ENCODE measurements around the gene NLRP11. TPM values are rescaled to one million over a fixed set of nuclear protein-coding genes. Genes with fewer than 3 reads are reported as not detected.

NLRP11 gene
- total RNA-seq (under 1 TPM; 0.07 to 0.11 TPM), polyA plus RNA-seq (not detected)

- ChIA-PET POLR2A (no interaction called here), CTCF (no interaction called here)
- Histone ChIP-seq H3K4me1 (ENCODE audit: insufficient read depth, low read length) (no peaks in the 10 kb centered on the region), H3K27ac (ENCODE audit: low read depth, low read length) (no peak within 1 kb of the TSS), H3K4me3 (ENCODE audit: low read length) (no peak within 1 kb of the TSS), H3K9me3 (ENCODE audit: low read length) (no peaks in the 10 kb centered on the region), H3K36me3 (ENCODE audit: insufficient read depth, low read length) (no peaks in the 10 kb centered on the region), H3K27me3 (ENCODE audit: insufficient read depth, low read length, poor library complexity, severe bottlenecking) (no peaks in the 10 kb centered on the region)
- H3K4me3 Mint-ChIP-seq: no peak within 1 kb of the TSS
- no peak for DNase-seq
- no peaks in the 10 kb centered on the region for H3K4me1 Mint-ChIP-seq
- H3K36me3 Mint-ChIP-seq: no peaks in the 10 kb centered on the region
- H3K9me3 Mint-ChIP-seq: peaks cover 0 to 13% (median 3%) of the 10 kb centered on the region in 5 donors
- H3K27ac Mint-ChIP-seq: no peak within 1 kb of the TSS
- H3K27me3 Mint-ChIP-seq: peaks cover 2 to 3% of the 10 kb centered on the region in 2 donors
These were observed at the start of gene NLRP11 for GRCh38 chr19:55831846-55832245. NLRP11 (minus strand) TSS chr19:55831999; CDS start chr19:55818174, 13,825 bp downstream.

- Mint-ChIP-seq H3K4me3 (peak overlapping the region in 1 of 7 donors; percentile 3), H3K36me3 (no peaks in the 10 kb centered on the region), H3K9me3 (peaks cover 4 to 23% (median 14%) of the 10 kb centered on the region in 5 donors), H3K27ac (no peak overlapping the region), H3K4me1 (no peaks in the 10 kb centered on the region), H3K27me3 (peaks cover 0 to 2% of the 10 kb centered on the region in 2 donors)
- Histone ChIP-seq H3K27ac (ENCODE audit: low read depth, low read length) (no peak overlapping the region), H3K4me1 (ENCODE audit: insufficient read depth, low read length) (no peaks in the 10 kb centered on the region), H3K9me3 (ENCODE audit: low read length) (no peaks in the 10 kb centered on the region), H3K36me3 (ENCODE audit: insufficient read depth, low read length) (no peaks in the 10 kb centered on the region), H3K27me3 (ENCODE audit: insufficient read depth, low read length, poor library complexity, severe bottlenecking) (no peaks in the 10 kb centered on the region), H3K4me3 (ENCODE audit: low read length) (no peak overlapping the region)
- no peak for DNase-seq
- ChIA-PET CTCF (no interaction called here), POLR2A (no interaction called here)
These were observed 45.4 kb upstream of the NLRP11 start for GRCh38 chr19:55877211-55877610.

- ChIA-PET CTCF (no interaction called here), POLR2A (no interaction called here)
- peaks cover 0 to 7% of the 10 kb centered on the region in 2 donors for H3K27me3 Mint-ChIP-seq
- Histone ChIP-seq H3K4me3 (ENCODE audit: low read length) (no peak overlapping the region), H3K27ac (ENCODE audit: low read depth, low read length) (no peak overlapping the region), H3K27me3 (ENCODE audit: insufficient read depth, low read length, poor library complexity, severe bottlenecking) (no peaks in the 10 kb centered on the region), H3K36me3 (ENCODE audit: insufficient read depth, low read length) (no peaks in the 10 kb centered on the region), H3K9me3 (ENCODE audit: low read length) (no peaks in the 10 kb centered on the region), H3K4me1 (ENCODE audit: insufficient read depth, low read length) (no peaks in the 10 kb centered on the region)
- H3K4me3 Mint-ChIP-seq: no peak overlapping the region
- H3K27ac Mint-ChIP-seq: no peak overlapping the region
- peaks cover 8 to 24% (median 22%) of the 10 kb centered on the region in 5 donors for H3K9me3 Mint-ChIP-seq
- no peak for DNase-seq
- peaks cover 0 to 3% (median 0%) of the 10 kb centered on the region in 3 donors for H3K36me3 Mint-ChIP-seq
- no peaks in the 10 kb centered on the region for H3K4me1 Mint-ChIP-seq
These were observed 38.9 kb upstream of the NLRP11 start for GRCh38 chr19:55870736-55871135.

- H3K4me1 Mint-ChIP-seq: no peaks in the 10 kb centered on the region
These were observed 35.3 kb upstream of the NLRP11 start for GRCh38 chr19:55867101-55867500.

GRCh38 chr19:55866521-55866920 lies 34.7 kb upstream of the NLRP11 start:
- no peaks in the 10 kb centered on the region for H3K36me3 ChIP-seq (ENCODE audit: insufficient read depth, low read length)
- H3K27ac ChIP-seq (ENCODE audit: low read depth, low read length): no peak overlapping the region
- no peaks in the 10 kb centered on the region for H3K9me3 ChIP-seq (ENCODE audit: low read length)
- H3K4me3 ChIP-seq (ENCODE audit: low read length): no peak overlapping the region
- CTCF ChIA-PET: no interaction called here
- no peak overlapping the region for H3K27ac Mint-ChIP-seq
- H3K27me3 Mint-ChIP-seq: peaks cover 0 to 8% of the 10 kb centered on the region in 2 donors
- H3K4me3 Mint-ChIP-seq: no peak overlapping the region
- H3K4me1 Mint-ChIP-seq: no peaks in the 10 kb centered on the region
- H3K9me3 Mint-ChIP-seq: peaks cover 9 to 29% (median 16%) of the 10 kb centered on the region in 5 donors
- DNase-seq: no peak
- H3K4me1 ChIP-seq (ENCODE audit: insufficient read depth, low read length): no peaks in the 10 kb centered on the region
- POLR2A ChIA-PET: no interaction called here
- H3K27me3 ChIP-seq (ENCODE audit: insufficient read depth, low read length, poor library complexity, severe bottlenecking): no peaks in the 10 kb centered on the region
- H3K36me3 Mint-ChIP-seq: peaks cover 0 to 3% (median 0%) of the 10 kb centered on the region in 3 donors

More at GRCh38 chr19:55867101-55867500, 35.3 kb upstream of the NLRP11 start:
- ChIA-PET POLR2A (no interaction called here), CTCF (no interaction called here)
- DNase-seq: no peak
- H3K27ac ChIP-seq (ENCODE audit: low read depth, low read length): no peak overlapping the region
- H3K9me3 ChIP-seq (ENCODE audit: low read length): no peaks in the 10 kb centered on the region
- no peak overlapping the region for H3K4me3 ChIP-seq (ENCODE audit: low read length)
- no peak overlapping the region for H3K4me3 Mint-ChIP-seq
- peaks cover 0 to 3% (median 0%) of the 10 kb centered on the region in 3 donors for H3K36me3 Mint-ChIP-seq
- H3K27me3 Mint-ChIP-seq: peaks cover 0 to 8% of the 10 kb centered on the region in 2 donors
- peaks cover 10 to 29% (median 16%) of the 10 kb centered on the region in 5 donors for H3K9me3 Mint-ChIP-seq
- no peak overlapping the region for H3K27ac Mint-ChIP-seq
- H3K27me3 ChIP-seq (ENCODE audit: insufficient read depth, low read length, poor library complexity, severe bottlenecking): no peaks in the 10 kb centered on the region
- H3K4me1 ChIP-seq (ENCODE audit: insufficient read depth, low read length): no peaks in the 10 kb centered on the region
- no peaks in the 10 kb centered on the region for H3K36me3 ChIP-seq (ENCODE audit: insufficient read depth, low read length)

- Histone ChIP-seq H3K36me3 (ENCODE audit: insufficient read depth, low read length) (no peaks in the 10 kb centered on the region), H3K27ac (ENCODE audit: low read depth, low read length) (no peak overlapping the region), H3K4me3 (ENCODE audit: low read length) (no peak overlapping the region), H3K4me1 (ENCODE audit: insufficient read depth, low read length) (no peaks in the 10 kb centered on the region), H3K9me3 (ENCODE audit: low read length) (no peaks in the 10 kb centered on the region), H3K27me3 (ENCODE audit: insufficient read depth, low read length, poor library complexity, severe bottlenecking) (no peaks in the 10 kb centered on the region)
- no peak for DNase-seq
- ChIA-PET POLR2A (no interaction called here), CTCF (no interaction called here)
- H3K9me3 Mint-ChIP-seq: peaks cover 0 to 8% (median 3%) of the 10 kb centered on the region in 5 donors
- no peaks in the 10 kb centered on the region for H3K4me1 Mint-ChIP-seq
- H3K36me3 Mint-ChIP-seq: no peaks in the 10 kb centered on the region
- H3K4me3 Mint-ChIP-seq: no peak overlapping the region
- H3K27ac Mint-ChIP-seq: no peak overlapping the region
- H3K27me3 Mint-ChIP-seq: peaks cover 2 to 5% of the 10 kb centered on the region in 2 donors
These were observed 27.2 kb upstream of the NLRP11 start for GRCh38 chr19:55858969-55859368.

- no peaks in the 10 kb centered on the region for H3K36me3 Mint-ChIP-seq
- H3K27ac Mint-ChIP-seq: no peak overlapping the region
- no peaks in the 10 kb centered on the region for H3K27me3 ChIP-seq (ENCODE audit: insufficient read depth, low read length, poor library complexity, severe bottlenecking)
- H3K27ac ChIP-seq (ENCODE audit: low read depth, low read length): no peak overlapping the region
- H3K4me1 Mint-ChIP-seq: no peaks in the 10 kb centered on the region
- no peaks in the 10 kb centered on the region for H3K36me3 ChIP-seq (ENCODE audit: insufficient read depth, low read length)
- peaks cover 2 to 5% of the 10 kb centered on the region in 2 donors for H3K27me3 Mint-ChIP-seq
- no peak for DNase-seq
- peaks cover 0 to 7% (median 3%) of the 10 kb centered on the region in 5 donors for H3K9me3 Mint-ChIP-seq
- H3K4me3 Mint-ChIP-seq: no peak overlapping the region
- CTCF ChIA-PET: no interaction called here
- H3K4me3 ChIP-seq (ENCODE audit: low read length): no peak overlapping the region
- POLR2A ChIA-PET: no interaction called here
- no peaks in the 10 kb centered on the region for H3K9me3 ChIP-seq (ENCODE audit: low read length)
- no peaks in the 10 kb centered on the region for H3K4me1 ChIP-seq (ENCODE audit: insufficient read depth, low read length)
These were observed 26.6 kb upstream of the NLRP11 start for GRCh38 chr19:55858401-55858800.

- Histone ChIP-seq H3K9me3 (ENCODE audit: low read length) (no peaks in the 10 kb centered on the region), H3K4me1 (ENCODE audit: insufficient read depth, low read length) (no peaks in the 10 kb centered on the region), H3K4me3 (ENCODE audit: low read length) (no peak overlapping the region), H3K36me3 (ENCODE audit: insufficient read depth, low read length) (no peaks in the 10 kb centered on the region), H3K27ac (ENCODE audit: low read depth, low read length) (no peak overlapping the region), H3K27me3 (ENCODE audit: insufficient read depth, low read length, poor library complexity, severe bottlenecking) (no peaks in the 10 kb centered on the region)
- Mint-ChIP-seq H3K27ac (no peak overlapping the region), H3K4me3 (no peak overlapping the region), H3K9me3 (peaks cover 0 to 7% (median 3%) of the 10 kb centered on the region in 5 donors), H3K36me3 (no peaks in the 10 kb centered on the region), H3K4me1 (no peaks in the 10 kb centered on the region), H3K27me3 (peaks cover 2 to 5% of the 10 kb centered on the region in 2 donors)
- CTCF ChIA-PET: no interaction called here
- POLR2A ChIA-PET: no interaction called here
- no peak for DNase-seq
These were observed 26.2 kb upstream of the NLRP11 start for GRCh38 chr19:55857974-55858373.

GRCh38 chr19:55857149-55857548 lies 25.4 kb upstream of the NLRP11 start:
- H3K4me1 ChIP-seq (ENCODE audit: insufficient read depth, low read length): no peaks in the 10 kb centered on the region
- Mint-ChIP-seq H3K27me3 (peaks cover 2 to 5% of the 10 kb centered on the region in 2 donors), H3K36me3 (no peaks in the 10 kb centered on the region), H3K27ac (no peak overlapping the region), H3K4me1 (no peaks in the 10 kb centered on the region), H3K4me3 (no peak overlapping the region), H3K9me3 (peaks cover under 1 to 7% (median 3%) of the 10 kb centered on the region in 5 donors)
- H3K4me3 ChIP-seq (ENCODE audit: low read length): no peak overlapping the region
- ChIA-PET POLR2A (no interaction called here), CTCF (no interaction called here)
- no peak for DNase-seq
- H3K27ac ChIP-seq (ENCODE audit: low read depth, low read length): no peak overlapping the region
- no peaks in the 10 kb centered on the region for H3K9me3 ChIP-seq (ENCODE audit: low read length)
- no peaks in the 10 kb centered on the region for H3K36me3 ChIP-seq (ENCODE audit: insufficient read depth, low read length)
- H3K27me3 ChIP-seq (ENCODE audit: insufficient read depth, low read length, poor library complexity, severe bottlenecking): no peaks in the 10 kb centered on the region
